GM19035 (cell line): Measurements from ENCODE around the gene THUMPD3.

Experiments
- ATAC-seq: cut with Tn5 transposase; IDR thresholded peaks from one replicate; pipeline ENCODE4 v1.9.1; 2021; ENCODE audit not compliant: unreplicated experiment

The THUMPD3 gene

DNA sequence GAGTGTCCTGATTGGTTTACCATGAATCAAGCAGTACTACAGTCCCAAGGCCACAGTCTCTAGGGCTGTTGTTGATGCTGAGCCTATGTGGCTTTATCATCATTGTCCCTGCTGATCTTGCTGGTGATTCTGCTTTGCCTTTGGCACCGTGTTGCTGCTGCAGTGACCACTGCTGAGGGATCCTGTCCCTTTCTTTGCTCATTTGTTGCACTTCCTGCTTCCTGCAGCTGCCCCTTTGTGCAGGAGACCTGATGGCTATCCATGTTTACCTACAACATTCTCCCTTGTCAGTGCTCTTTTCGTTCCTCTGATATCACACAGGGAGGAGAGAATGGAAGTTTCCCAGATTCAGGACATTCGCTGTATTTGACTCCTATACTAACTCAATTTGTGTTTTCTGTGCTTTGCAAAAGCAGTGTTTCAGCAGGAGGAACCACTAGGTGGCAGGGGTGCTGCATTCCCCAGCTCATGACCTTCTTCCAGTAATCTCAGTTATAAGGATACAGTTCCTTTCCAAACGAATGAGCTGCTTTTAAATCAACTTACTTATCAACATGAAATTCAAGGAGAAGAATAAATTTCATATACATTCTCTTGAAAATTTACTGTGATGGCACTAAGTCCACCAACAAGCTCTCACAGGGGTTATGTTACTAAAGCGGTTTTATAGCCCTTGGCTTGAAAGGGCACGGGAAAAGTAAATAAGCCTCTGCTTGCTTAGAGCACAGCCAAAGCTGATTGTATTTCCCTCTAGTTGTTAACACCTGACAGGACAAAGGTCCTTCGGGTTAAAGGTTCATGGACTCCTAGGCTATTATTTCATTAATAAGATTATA lies 9.7 kb upstream of the THUMPD3 start:
- no peak for ATAC-seq

GRCh38 chr3:9361691-9362388 lies 1.0 kb upstream of the THUMPD3 start:
- no peak for ATAC-seq

DNA sequence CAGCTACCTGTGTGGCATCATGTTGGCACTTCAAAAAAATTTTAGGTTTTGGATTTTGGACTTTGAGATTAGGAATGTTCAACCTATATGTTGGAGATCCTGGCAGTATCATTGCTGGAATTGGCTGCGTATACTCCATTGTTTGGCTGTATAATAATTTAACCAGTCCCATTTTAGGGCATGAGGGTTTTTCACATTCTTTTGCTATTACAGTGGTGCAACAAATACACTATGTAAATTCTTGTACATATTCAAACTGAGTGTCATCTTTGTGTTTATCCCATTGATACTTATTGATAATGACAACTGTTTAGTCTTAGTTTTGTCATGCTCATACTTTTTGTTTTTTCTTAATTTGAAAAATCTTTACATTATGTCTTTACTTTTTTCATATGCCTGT lies 6.7 kb downstream of the THUMPD3 start:
- no peak for ATAC-seq

GRCh38 chr3:9373465-9373864 lies 10.6 kb downstream of the THUMPD3 start:
- ATAC-seq, result no peak

DNA sequence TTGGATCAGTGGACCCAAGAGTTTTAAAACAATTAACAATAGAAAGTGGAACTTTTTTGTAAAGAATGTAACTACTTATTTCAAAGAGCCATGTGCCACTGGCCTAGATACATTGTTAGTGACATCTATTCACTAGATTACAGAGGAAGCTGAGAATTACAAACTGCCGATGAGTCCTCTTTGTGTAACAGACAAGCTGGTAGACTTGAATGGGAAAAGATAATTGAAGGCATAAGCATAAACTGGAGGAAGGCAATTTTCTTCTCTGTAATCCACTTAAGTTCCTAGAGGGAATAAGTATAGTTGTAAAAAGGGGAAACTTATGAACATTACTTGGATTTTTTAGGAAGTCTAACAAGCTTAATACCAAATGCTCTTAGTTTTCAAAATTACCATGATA lies 15.1 kb downstream of the THUMPD3 start:
- no peak for ATAC-seq

DNA sequence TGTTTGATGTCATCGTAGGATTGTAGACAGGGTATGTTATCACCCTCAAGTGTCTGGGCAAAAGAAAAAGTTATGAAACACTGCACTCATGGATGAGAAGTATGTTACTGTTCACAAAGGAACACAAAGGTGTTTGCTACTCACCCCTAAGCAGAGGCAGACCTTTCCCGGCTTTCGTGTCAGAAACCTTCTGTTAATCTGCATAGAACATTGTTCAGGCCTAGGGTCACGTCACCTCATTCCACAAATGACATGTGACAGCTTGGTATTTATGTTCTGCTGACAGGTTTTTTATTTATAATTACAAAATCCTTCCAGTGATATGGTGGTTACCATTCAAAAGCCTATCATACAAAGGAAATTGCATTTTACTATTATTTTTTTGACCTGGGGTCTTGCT lies 16.5 kb downstream of the THUMPD3 start:
- ATAC-seq, result no peak

DNA sequence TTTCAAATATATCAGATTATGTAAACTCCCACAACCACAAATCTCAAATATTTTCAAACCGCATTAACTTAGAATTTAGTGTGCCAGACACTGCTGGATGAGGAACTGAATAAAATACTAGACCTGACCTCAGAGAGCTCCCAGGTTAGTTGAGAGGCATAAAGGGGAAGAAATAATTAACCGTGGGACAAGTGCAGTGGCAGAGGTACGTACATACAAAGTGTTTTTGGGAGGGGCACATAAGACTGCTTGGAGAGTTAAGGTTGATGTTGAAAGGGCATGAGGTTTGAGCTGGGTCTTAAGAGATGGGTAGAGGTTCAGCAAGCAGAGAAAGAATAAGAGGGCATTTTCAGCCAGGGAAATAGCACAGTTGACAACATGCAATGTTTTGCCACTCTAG lies 17.2 kb downstream of the THUMPD3 start:
- no peak for ATAC-seq

GRCh38 chr3:9384141-9384828 lies 21.4 kb downstream of the THUMPD3 start:
- ATAC-seq, result no peak

GRCh38 chr3:9385187-9386077 lies 22.6 kb downstream of the THUMPD3 start:
- no peak for ATAC-seq

GRCh38 chr3:9386078-9386459 lies 23.2 kb downstream of the THUMPD3 start:
- no peak for ATAC-seq

- no peak for ATAC-seq
These were observed 23.9 kb downstream of the THUMPD3 start for GRCh38 chr3:9386501-9387321.

DNA sequence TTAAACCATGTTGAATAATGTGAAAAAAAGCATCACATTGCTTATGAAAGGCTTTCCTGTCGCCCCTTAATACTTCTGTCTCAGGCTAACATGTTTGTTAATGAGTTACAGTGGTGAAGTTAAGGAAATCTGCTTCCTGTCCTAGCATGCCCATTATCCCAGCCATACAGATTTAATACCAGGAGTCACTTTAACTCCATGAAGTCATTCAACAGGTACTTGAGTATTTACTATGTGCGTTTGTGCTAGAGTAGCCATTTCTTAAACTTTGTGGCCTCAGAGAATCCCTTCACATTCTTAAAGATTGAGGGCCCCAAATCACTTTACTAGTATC lies 24.4 kb downstream of the THUMPD3 start:
- no peak for ATAC-seq

GRCh38 chr3:9388142-9388541 lies 25.3 kb downstream of the THUMPD3 start:
- ATAC-seq, result no peak

GRCh38 chr3:9388562-9389272 lies 25.9 kb downstream of the THUMPD3 start:
- ATAC-seq, result no peak

DNA sequence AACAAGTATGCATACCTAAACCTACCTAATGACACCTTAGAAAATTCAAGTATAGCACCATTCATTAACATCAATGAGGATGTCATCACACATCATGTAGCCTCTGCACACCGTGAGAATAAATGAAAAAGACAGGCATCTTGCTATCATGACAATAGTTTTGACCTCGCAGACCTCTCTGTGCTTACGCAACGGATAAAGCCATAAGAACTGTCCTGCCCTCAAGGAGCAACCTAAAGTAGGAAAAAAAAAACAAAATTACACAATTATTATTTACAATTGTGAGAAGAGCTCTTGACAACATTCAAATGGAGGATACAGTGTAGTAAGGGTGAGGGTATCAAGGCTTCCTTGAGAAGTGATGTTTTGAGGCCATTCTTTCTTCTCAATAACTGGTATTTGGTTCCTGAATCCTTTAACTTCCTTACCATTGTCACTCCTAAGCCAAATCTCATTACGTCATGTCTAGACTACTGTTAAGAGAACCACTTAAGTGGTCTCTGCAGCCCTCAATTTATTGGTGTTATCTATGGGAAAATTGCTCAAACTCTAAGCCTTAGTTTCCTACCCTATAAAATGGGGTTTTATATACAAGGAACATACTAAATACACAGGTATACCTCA lies 27.5 kb downstream of the THUMPD3 start:
- ATAC-seq, result no peak

DNA sequence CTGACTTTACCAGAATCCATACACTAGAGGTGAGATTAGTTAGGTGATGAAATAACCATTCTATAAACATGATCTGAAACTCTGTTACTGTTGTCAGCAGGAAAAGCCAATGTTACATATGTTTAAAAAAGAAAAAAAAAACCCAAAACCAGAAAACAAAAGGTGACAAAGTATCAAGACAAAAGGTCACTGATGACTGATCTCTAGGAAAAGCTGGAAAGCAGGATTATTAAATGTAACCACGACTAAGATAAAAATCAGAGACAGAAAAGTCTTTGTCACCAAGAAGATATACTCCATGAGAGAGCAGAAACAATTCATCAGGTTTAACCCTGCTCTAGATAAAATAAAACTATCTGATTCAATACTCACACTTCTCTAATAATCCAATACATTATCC lies 29.2 kb downstream of the THUMPD3 start:
- ATAC-seq, result no peak

GRCh38 chr3:9395570-9396300 lies 32.9 kb downstream of the THUMPD3 start:
- ATAC-seq, result no peak

DNA sequence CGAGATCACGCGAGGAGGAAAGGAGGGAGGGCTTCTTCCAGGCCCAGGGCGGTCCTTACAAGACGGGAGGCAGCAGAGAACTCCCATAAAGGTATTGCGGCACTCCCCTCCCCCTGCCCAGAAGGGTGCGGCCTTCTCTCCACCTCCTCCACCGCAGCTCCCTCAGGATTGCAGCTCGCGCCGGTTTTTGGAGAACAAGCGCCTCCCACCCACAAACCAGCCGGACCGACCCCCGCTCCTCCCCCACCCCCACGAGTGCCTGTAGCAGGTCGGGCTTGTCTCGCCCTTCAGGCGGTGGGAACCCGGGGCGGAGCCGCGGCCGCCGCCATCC lies 33.4 kb downstream of the THUMPD3 start:
- peak; percentile 19 for ATAC-seq
